Activated T-helper 1 cell treated with anti-CD3 and anti-CD28 coated beads, Interleukin-12 subunit alpha, Interleukin-12 subunit beta, Interleukin-2, Interleukin-4 antibody, amounts not matched to agents 30 ng/mL and 10 ng/mL and 1 ng/mL, durations not matched to agents 14 hours and 24 hours and 36 hours (primary cell): ENCODE results near the gene CCL26. TPM values are rescaled to one million over a fixed set of nuclear protein-coding genes. Genes with fewer than 3 reads are reported as not detected.
A peak's percentile ranks its signal among the peaks of the same experiment; 100 is the strongest.
"Not testable (repeated sequence)": the region's sequence is repeated elsewhere in the genome, so short reads cannot be mapped to it uniquely, and the experiment has no call there.

Source experiments
- DNase-seq: peaks from one replicate; pipeline ENCODE4 v3.0.0; 2021; ENCODE audit warnings: low spot score
- H3K27ac Mint-ChIP-seq: one replicate; pipeline ENCODE4 v1.8.0; 2021; ENCODE audit warnings: mild to moderate bottlenecking, mixed read lengths
- H3K27me3 Mint-ChIP-seq: one replicate; pipeline ENCODE4 v1.8.0; 2022; ENCODE audit warnings: mild to moderate bottlenecking, moderate library complexity, mixed read lengths; ENCODE audit not compliant: insufficient read depth
- H3K36me3 Mint-ChIP-seq: one replicate; pipeline ENCODE4 v1.8.0; 2021; ENCODE audit warnings: low read depth, mixed read lengths
- H3K4me1 Mint-ChIP-seq: one replicate; pipeline ENCODE4 v1.8.0; 2021; ENCODE audit warnings: low read depth, mixed read lengths
- H3K4me3 Mint-ChIP-seq: one replicate; pipeline ENCODE4 v1.8.0; 2021; ENCODE audit warnings: mild to moderate bottlenecking, moderate library complexity, mixed read lengths
- H3K9me3 Mint-ChIP-seq: one replicate; pipeline ENCODE4 v1.8.0; 2021; ENCODE audit warnings: mixed read lengths
- intact Hi-C: fragments of 100-400 bp; cut with micrococcal nuclease; formaldehyde crosslinking; loops from one replicate; pipeline ENCODE4 v1.15.1; 2024
- total RNA-seq: library from RNA; stranded (reverse); gene quantifications from 2 replicates; pipeline ENCODE4 v1.2.3, GENCODE V29; 2022

The CCL26 gene
- total RNA-seq, 1 donor from 2014 or later: not detected

DNA sequence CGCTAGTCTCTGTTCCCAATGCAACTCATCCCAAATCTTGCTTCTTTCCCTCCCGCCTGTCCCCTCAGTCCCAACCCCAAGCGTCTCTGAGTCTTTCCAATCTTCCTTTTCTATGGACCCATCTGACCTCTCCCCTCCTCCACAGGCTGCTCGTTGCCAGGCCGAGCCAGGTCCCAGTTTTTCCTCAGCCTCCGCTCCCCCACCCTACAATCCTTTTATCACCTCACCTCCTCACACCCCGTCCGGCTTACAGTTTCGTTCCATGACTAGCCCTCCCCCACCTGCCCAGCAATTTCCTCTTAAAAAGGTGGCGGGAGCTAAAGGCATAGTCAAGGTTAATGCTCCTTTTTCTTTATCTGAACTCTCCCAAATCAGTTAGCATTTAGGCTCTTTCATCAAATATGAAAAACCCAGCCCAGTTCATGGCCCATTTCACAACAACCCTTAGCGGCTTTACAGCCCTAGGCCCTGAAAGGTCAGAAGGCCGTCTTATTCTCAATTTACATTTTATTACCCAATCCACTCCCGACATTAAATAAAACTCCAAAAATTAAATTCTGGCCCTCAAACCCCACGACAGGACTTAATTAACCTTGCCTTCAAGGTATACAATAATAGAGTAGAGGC, 8.7 kb upstream of the CCL26 start:
- H3K27me3 Mint-ChIP-seq, H3K27ac Mint-ChIP-seq, H3K9me3 Mint-ChIP-seq, H3K4me3 Mint-ChIP-seq, DNase-seq, intact Hi-C loops, H3K36me3 Mint-ChIP-seq: not testable (repeated sequence)
- peaks cover 14% of the 10 kb centered on the region for H3K4me1 Mint-ChIP-seq

DNA sequence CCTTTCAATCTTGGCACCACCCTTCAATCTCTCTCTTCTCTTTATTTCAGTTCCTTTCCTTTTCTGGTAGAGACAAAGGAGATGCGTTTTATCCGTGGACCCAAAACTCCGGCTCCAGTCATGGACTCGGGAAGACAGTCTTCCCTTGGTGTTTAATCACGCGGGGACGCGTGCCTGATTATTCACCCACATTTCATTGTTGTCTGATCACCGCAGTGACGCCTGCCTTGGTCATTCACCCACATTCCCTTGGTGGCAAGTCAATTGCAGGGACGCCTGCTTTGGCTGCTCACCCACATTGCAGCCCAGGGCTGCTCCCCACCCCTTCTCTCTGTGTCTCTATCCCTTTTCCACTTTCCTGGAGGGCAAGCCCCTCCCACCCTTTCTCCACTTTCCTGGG, 7.5 kb upstream of the CCL26 start:
- H3K27me3 Mint-ChIP-seq, H3K9me3 Mint-ChIP-seq, DNase-seq, H3K4me3 Mint-ChIP-seq, H3K36me3 Mint-ChIP-seq: not testable (repeated sequence)
- Mint-ChIP-seq H3K4me1 (peaks cover 23% of the 10 kb centered on the region), H3K27ac (peak overlapping the region; percentile 20)
- intact Hi-C loops: loop anchor here (5.0 kb wide), 1 partner anchor 182 kb away; no protein-coding TSS in a partner anchor

- H3K36me3 Mint-ChIP-seq, DNase-seq, H3K4me3 Mint-ChIP-seq, H3K27me3 Mint-ChIP-seq, H3K9me3 Mint-ChIP-seq, H3K27ac Mint-ChIP-seq: not testable (repeated sequence)
- intact Hi-C loops: loop anchor here (5.0 kb wide), 1 partner anchor 182 kb away; no protein-coding TSS in a partner anchor
- H3K4me1 Mint-ChIP-seq: peaks cover 23% of the 10 kb centered on the region
Observed at GRCh38 chr7:75779035-75779434, 7.0 kb upstream of the CCL26 start.

GRCh38 chr7:75776295-75776971, 4.4 kb upstream of the CCL26 start:
- Mint-ChIP-seq H3K9me3 (peaks cover 5% of the 10 kb centered on the region), H3K27me3 (peaks cover 2% of the 10 kb centered on the region), H3K27ac (peak overlapping the region; percentile 83), H3K4me3 (peak overlapping the region; percentile 26), H3K4me1 (peaks cover 31% of the 10 kb centered on the region), H3K36me3 (no peaks in the 10 kb centered on the region)
- intact Hi-C loops: loop anchor here (1.0 to 5.0 kb wide), 4 partner anchors 67 to 233 kb away; no protein-coding TSS in a partner anchor
- peak; percentile 24 for DNase-seq

GRCh38 chr7:75773958-75774357, 1.9 kb upstream of the CCL26 start:
- intact Hi-C loops: not testable (repeated sequence)

DNA sequence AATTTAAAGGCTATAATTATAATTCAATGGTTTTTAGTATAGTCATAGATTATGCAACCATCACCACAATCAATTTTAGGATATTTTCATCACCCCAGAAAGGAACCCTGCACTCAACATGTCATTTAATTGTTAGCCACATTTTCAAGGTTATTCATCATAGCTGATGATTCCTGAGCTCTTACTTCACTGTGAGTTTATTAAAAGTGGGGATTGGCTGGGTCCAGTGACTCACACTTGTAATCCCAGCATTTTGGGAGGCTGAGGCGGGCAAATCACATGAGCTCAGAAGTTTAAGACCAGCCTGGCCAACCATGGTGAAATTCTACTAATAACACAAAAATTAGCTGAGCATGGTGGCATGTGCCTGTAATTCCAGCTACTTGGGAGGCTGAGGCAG, 787 bp downstream of the CCL26 start:
- no peak for DNase-seq
- Mint-ChIP-seq H3K4me1 (peaks cover 19% of the 10 kb centered on the region), H3K27ac (no peak overlapping the region), H3K36me3 (no peaks in the 10 kb centered on the region), H3K4me3 (no peak overlapping the region), H3K27me3 (peaks cover 2% of the 10 kb centered on the region), H3K9me3 (peaks cover under 1% of the 10 kb centered on the region)
- intact Hi-C loops: no loop called here

More at GRCh38 chr7:75773958-75774357, 1.9 kb upstream of the CCL26 start:
- not testable (repeated sequence) for H3K36me3 Mint-ChIP-seq, H3K9me3 Mint-ChIP-seq, DNase-seq, H3K27me3 Mint-ChIP-seq, H3K27ac Mint-ChIP-seq, H3K4me3 Mint-ChIP-seq
- peaks cover 31% of the 10 kb centered on the region for H3K4me1 Mint-ChIP-seq

- H3K36me3 Mint-ChIP-seq: no peaks in the 10 kb centered on the region
- H3K27me3 Mint-ChIP-seq: peaks cover 4% of the 10 kb centered on the region
- intact Hi-C loops: no loop called here
- H3K4me3 Mint-ChIP-seq: no peak overlapping the region
- DNase-seq: no peak
- H3K4me1 Mint-ChIP-seq: no peaks in the 10 kb centered on the region
- H3K27ac Mint-ChIP-seq: peak overlapping the region; percentile 67
- no peaks in the 10 kb centered on the region for H3K9me3 Mint-ChIP-seq
Observed at GRCh38 chr7:75762350-75762917, 9.6 kb downstream of the CCL26 start.

- H3K27me3 Mint-ChIP-seq, H3K4me1 Mint-ChIP-seq, H3K36me3 Mint-ChIP-seq, H3K4me3 Mint-ChIP-seq, H3K9me3 Mint-ChIP-seq, H3K27ac Mint-ChIP-seq, intact Hi-C loops, DNase-seq: not testable (repeated sequence)
Observed at GRCh38 chr7:75761801-75762200, 10.2 kb downstream of the CCL26 start.

- no peaks in the 10 kb centered on the region for H3K9me3 Mint-ChIP-seq
- H3K4me3 Mint-ChIP-seq: no peak overlapping the region
- DNase-seq: no peak
- intact Hi-C loops: no loop called here
- no peak overlapping the region for H3K27ac Mint-ChIP-seq
- H3K36me3 Mint-ChIP-seq: no peaks in the 10 kb centered on the region
- H3K27me3 Mint-ChIP-seq: peaks cover 7% of the 10 kb centered on the region
- H3K4me1 Mint-ChIP-seq: no peaks in the 10 kb centered on the region
Observed at GRCh38 chr7:75758491-75758890, 13.5 kb downstream of the CCL26 start.

- Mint-ChIP-seq H3K9me3 (no peaks in the 10 kb centered on the region), H3K36me3 (no peaks in the 10 kb centered on the region), H3K4me1 (no peaks in the 10 kb centered on the region), H3K27ac (no peak overlapping the region), H3K27me3 (peaks cover 9% of the 10 kb centered on the region), H3K4me3 (no peak overlapping the region)
- DNase-seq: no peak
- intact Hi-C loops: no loop called here
Observed at GRCh38 chr7:75757860-75758259, 14.2 kb downstream of the CCL26 start.

DNA sequence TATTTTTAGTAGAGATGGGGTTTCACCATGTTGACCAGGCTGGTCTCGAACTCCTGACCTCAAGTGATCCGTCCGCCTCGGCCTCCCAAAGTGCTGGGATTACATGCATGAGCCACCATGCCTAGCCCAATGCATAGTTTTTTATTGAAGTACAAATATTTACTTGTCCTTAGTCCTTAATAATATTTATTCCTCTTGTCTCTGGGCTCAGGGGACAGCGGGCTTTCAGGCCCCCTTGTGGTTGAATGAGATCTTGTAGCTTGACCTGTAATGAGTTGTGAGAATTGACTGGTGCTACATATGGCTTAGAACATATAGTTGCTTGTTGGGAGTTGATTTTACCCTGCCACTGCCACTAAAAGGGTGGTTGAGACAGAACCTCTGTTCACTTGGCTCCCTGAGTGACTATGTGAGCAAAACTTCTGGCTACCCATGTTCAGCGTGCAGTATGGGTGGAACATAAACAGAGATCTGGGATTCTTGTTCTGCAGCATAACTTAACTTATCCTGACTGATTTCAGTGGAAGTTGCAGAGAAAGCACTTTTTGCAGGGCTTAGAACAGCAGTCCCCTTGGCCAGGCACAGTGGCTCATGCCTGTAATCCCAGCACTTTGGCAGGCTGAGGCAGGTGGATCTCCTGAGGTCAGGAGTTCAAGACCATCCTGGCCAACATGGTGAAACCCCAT, 14.9 kb downstream of the CCL26 start:
- no peaks in the 10 kb centered on the region for H3K9me3 Mint-ChIP-seq

GRCh38 chr7:75756206-75756990, 15.6 kb downstream of the CCL26 start:
- intact Hi-C loops: no loop called here
- Mint-ChIP-seq H3K36me3 (no peaks in the 10 kb centered on the region), H3K27me3 (peaks cover 6% of the 10 kb centered on the region), H3K4me3 (no peak overlapping the region), H3K9me3 (no peaks in the 10 kb centered on the region), H3K27ac (no peak overlapping the region), H3K4me1 (no peaks in the 10 kb centered on the region)
- no peak for DNase-seq

More for the DNA sequence above, 14.9 kb downstream of the CCL26 start:
- H3K4me1 Mint-ChIP-seq: no peaks in the 10 kb centered on the region
- no peak overlapping the region for H3K4me3 Mint-ChIP-seq
- no peak for DNase-seq
- no peaks in the 10 kb centered on the region for H3K36me3 Mint-ChIP-seq
- H3K27me3 Mint-ChIP-seq: peaks cover 9% of the 10 kb centered on the region
- intact Hi-C loops: no loop called here
- no peak overlapping the region for H3K27ac Mint-ChIP-seq
